OCI-M1 (cell line): ENCODE measurements around the gene ZNF276.
"Not testable (repeated sequence)": the region's sequence is repeated elsewhere in the genome, so short reads cannot be mapped to it uniquely, and the experiment has no call there.

Source experiments
- DNase-seq: peaks from one replicate; lab custom pipeline; 2025; lab: John Stamatoyannopoulos, UW

The ZNF276 gene

DNA sequence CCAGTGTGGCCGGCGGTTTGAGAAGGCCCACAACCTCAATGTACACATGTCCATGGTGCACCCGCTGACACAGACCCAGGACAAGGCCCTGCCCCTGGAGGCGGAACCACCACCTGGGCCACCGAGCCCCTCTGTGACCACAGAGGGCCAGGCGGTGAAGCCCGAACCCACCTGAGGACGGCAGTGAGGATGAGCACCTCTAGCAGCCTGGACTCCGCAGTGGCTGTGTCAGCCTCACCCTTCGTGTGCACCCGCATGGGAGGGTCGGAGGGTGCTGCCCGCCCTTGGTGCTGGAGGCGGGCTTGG is 16.7 kb downstream of the ZNF276 start:
- DNase-seq = no peak

DNA sequence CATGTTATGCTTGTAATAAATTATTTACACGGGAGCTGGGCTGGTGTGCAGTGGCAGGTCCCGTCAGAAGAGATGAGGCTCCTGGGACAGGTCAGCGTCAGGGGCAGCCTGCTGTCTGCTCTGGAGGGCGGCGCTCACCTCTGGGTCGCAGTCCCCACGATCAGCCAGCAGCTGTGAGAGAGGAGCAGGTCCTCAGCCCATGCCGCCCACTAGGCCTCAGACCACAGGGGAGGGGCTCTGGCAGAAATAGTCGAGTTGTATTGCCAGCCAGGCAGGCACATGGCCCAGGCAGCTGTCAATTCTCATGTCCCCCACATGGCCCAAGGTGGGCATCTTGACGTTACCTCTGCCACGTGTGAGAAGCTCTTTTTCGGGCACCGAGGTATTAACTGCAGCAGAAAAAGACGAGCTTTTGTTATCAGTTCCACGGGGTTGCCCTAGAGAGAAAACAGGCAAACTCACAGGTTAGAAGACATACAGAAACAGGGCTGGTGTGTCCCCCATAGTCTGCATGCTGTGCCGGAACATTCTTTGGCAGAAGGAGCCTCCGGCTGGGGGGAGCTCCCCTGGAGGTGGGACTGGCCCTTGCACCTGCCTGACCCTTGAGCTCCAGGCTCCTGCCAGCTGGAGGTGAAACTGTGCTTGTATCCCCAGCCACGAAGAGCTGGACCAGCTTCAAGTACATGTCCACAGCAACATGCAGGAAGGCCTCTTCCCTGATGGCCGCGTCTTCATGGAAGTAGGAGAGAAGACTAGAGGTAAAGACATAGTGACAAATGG is 17.4 kb downstream of the ZNF276 start:
- DNase-seq = no peak

DNA sequence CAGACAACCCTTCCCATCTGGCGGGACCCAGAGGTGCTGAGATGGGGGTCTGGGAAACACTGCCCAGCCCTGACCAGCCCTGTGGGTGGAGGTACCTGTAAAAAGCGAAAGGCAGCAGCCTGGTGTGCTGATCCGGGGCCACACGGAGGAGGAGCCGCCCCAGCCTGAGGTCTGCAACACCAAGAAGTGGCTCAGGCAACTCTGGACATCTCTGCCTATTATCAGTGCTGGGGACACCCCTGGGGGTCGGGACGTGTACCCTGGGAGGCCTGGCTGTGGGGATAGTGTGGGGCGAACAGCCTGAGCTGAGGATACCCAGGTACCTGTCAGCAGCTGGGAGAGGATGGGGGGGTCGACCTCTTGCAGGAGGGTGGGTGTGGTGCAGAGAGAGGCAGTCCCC is 18.0 kb downstream of the ZNF276 start:
- DNase-seq = no peak

DNA sequence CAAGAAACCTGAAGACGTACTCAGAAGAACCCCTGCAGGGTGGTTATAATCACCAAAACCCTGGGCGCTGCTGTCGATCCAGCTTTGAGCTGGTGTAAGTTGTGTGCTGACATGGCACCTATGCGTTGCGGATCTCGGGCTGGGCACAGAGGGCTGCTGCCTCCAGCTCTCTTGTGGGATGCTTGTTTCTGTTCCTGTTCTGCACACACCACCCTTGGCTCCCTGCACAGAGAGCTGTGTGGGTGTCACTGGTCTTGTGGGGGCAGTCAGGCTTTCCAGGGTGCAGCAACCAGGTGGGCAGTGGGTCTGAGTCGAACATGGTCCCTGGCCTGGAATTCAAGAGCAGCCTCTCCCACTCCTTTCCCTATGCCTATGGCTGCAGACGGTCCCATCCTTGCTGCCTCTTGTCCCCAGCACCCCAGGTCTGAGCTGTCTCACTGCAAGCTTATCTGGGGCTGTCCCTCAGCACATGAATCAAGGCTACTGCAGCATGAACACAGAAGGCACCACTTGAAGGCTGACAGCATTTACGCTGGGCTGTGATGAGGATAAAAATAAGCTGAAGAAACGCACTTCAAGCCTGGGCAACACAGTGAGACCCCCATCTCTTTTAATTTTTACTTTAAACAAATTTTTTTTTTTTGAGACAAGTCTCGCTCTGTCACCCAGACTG is 20.1 kb downstream of the ZNF276 start:
- no peak for DNase-seq

DNA sequence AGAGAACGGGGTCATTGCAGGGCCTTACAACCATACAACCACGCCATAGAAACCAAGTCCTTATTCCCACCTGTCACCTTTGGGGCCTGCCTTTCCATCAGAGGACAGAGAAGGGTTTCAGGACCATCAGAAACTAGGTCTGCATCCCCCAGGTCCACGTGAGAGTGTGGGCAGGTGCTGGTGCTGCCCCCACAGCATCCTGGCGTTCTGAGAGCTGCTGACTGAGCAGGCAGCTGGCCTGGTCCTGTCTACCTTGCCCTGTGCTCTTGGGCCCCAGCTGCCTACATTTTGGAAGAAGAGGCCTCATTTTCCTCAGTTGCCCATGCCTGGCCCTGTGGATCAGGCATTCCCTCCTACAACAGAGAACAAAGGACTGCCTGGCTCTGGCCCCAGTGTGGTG is 21.6 kb downstream of the ZNF276 start:
- no peak for DNase-seq

DNA sequence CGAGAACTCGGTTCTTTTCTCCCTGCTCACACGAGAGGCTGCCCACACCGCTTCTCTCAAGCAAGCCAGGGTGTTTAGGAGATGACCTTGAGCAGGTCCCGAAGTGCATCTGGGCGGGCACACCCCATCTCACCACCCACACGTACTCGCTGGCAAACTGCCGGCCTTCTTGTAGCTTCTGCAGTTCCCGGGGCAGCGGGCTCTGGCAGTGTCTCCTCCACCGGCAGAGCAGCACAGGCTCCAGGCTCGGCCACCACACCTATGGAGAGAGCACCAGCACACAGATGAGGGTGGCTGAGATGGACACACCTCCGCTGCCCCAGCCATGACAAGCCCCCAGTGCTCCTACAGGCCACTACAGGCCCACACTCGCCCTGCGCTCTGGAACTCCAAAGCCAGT is 23.5 kb downstream of the ZNF276 start:
- DNase-seq = no peak

DNA sequence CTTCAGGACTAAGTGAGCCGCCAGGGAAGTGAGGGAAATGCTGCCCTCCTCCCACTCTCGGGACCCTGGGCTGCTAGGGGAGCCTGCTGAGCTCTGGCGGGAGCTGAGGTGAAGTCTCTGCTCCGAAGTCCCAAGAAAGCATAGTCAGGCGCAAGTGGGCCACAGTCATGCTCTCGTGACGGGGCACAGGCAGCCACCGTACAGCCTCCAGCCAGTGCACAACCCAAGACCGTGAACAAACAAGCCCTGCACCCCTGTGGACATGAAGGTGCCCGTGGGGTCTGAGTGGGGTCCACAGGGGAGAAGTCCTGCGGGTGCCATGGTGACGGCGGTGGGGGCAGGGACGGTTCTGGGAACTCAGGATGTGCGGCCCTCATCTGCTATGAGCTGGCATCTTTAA is 24.7 kb downstream of the ZNF276 start:
- no peak for DNase-seq

DNA sequence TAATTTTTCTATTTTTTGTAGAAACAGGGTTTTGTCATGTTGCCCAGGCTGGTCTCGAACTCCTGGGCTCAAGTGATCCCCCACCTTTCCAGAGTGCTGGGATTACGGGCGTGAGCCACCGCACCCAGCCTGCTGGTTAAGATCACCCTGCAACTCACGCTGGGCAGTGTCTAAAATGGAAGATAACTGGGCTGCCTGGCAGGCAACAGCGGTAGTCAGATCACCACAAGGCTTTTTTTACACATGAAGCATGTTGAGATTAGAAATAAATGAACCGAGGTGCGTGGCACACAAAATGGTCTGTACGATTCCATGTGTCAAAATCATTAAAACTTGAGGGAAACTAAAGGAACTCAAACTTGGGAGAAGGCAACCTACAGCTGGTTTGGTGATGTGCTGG is 26.7 kb downstream of the ZNF276 start:
- DNase-seq = no peak

DNA sequence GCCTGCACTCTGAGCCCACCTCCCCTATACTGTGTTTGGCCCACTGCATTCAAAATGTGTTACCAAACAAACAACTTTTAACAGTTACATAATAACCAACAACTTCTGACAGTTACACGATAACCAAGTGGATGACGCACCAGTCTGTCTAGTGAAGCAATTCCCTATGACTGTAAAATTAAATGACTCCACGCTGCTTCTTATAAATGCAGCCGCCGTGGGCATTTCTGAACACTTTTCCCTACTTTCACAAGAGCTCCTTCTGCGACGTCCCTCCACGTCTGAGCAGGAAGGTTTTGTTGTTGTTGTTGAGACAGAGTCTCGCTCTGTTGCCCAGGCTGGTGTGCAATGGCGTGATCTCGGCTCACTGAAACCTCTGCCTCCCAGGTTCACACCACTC is 27.6 kb downstream of the ZNF276 start:
- no peak for DNase-seq

DNA sequence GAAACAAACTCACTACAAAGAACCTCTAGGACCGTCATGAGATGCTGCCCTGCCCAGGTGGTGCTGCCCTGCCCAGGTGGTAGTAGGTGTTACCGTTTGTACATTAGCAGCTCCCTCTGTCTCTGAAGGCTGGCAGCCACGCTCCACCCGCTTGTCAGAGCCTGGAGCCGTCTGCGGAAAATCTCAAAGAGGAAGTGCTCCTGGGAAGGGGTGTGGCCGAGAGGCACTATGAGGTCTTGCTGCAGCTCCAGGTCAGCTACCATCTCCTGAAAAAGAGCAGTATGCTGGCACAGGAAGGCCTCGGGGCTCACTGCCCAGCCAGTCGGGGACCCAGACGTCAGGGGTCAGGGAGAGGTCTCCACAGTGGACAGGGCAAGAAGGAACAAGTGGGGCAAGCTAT is 28.3 kb downstream of the ZNF276 start:
- no peak for DNase-seq

DNA sequence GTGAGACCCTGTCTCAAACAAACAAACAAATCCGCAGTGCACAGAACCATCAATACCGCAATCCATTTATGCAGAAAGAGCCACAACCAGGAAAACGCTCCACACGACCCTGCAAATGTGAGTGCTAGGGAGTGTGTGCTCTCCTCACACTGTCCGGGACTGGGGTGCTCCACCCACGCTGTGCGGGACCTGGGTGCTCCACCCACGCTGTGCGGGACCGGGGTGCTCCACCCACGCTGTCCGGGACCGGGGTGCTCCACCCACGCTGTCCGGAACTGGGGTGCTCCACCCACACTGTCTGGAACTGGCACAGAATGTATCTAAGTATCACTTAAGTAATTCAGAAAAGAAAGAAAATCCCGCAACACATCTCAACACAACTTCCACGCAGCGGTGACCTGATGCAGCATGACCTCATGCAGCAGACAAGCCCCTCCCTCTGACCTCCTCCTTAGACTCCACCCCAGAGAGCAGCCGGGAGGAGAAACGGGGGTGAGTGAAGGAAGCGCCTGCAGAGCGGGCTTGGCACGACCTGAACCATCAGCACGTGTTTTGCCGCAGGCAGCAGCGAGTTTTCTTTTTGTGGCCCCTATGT is 38.5 kb downstream of the ZNF276 start:
- DNase-seq = no peak

DNA sequence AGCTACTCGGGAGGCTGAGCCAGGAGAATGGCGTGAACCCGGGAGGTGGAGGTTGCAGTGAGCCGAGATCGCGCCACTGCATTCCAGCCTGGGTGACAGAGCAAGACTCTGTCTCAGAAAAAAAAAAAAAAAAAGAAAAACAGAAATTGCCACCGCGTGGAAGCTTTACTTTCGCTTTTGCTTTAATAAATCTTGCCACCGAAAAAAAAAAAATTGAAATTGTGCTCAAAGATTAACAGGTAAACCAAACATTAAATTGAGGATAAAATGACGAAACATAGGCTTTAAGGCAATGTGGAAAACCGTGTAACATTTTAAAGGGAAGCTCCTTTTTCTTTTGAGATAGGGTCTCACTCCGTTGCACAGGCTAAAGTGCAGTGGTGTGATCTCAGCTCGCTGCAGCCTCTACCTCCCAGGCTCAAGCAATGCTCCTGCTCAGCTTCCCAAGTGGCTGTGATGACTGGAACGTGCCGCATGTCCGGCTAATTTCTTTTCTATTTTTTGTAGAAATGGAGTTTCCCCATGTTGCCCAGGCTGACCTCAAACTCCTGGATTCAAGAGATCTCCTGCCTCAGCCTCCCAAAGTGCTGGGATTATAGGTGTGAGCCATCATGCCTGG is 40.1 kb downstream of the ZNF276 start:
- DNase-seq = peak; percentile 27

DNA sequence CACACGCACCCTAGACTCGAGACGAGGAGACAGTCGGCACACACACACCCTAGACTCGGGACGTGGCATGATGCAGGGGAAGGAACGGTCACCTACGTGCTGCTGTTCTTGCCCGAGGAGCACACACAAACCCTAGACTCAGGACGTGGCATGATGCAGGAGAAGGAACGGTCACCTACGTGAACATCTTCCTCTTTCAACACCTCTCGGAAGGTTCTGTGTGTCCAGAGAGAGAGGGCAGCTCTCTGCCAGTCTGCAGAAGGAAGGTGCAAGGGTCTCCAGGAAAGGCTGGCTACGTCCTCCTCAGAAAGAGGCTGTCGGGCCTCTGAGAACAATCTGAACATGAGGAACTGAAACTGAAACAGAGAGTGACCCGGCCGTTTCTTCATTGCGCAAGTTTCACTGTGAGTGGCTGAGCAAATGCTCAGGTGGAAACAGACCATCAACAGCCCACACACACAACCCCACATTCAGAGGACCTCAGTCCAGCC is 43.4 kb downstream of the ZNF276 start:
- DNase-seq = peak; percentile 90

DNA sequence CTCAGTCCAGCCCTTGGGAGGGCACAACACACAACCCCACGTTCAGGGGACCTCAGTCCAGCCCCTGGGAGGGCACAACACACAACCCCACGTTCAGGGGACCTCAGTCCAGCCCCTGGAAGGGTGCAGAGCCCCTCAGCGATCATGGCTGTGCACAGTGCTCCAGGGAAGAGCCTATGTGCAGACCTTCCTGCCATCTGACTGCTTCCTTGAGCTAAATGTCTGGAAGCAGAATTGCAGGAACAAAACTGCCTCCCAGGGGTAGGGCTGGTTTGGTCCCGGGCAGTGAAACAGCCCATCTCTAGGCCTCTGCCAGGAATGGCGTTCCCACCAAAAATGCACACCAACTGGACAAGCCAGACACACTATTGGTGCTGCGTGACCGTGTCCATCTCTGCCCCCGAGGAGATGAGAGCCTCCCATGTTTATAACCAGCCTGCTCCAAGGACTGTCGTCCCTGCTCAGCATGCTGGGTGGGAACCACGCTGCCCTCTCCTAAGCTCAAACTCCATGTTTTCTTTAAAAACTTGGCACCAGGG is 44.0 kb downstream of the ZNF276 start:
- peak; percentile 42 for DNase-seq

DNA sequence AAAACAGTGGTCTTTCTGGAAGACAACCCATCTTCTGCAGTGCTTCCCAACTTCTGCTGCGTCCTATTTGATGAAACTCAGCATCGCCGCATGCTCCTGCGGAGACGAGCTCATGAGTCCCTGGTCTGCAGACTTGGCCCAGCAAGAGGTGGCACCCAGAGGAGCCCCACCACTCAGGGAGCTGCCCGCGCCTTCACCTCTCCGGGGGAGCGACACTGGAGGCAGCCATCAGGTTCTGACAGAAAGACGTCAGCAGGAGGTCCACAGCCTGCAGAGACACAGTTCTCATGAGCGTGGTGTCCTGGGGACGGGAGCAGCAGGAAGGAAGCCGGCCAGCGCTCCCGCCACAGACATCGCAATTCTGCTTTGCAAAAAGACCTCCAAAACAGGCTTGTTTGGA is 49.0 kb downstream of the ZNF276 start:
- DNase-seq = no peak

DNA sequence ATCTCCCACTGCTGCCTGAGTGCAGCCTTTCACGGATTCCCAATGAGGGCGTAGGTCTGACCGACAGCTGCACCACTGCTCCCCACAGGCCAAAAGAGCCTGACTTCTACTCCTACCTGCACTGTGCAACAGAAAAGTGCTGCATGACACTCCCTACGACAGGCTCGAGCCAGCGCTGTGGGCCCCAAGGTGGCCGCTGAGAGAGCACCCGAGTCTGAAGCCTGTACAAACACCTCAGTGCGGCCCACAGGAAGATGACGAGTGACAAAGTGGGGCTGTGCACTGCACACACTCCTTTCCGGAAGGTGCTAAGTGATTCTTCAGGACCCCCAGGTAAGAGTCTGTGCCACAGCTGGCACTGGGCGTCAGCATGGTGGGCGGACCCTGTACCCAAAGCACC is 53.9 kb downstream of the ZNF276 start:
- DNase-seq = no peak

DNA sequence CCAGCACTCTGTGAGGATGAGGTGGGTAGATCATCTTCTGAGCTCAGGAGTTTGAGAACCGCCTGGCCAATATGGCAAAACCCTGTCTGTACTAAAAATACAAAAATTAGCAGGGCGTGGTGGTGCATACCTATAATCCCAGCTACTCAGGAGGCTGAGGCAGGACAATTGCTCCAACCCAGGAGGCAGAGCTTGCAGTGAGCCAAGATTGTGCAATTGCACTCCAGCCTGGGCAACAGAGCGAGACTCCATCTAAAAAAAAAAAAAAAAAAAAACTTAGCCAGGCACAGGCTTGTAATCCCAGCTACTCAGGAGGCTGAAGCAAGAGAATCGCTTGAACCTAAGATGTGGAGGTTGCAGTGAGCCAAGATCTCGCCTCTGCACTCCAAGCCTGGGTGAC is 56.9 kb downstream of the ZNF276 start:
- DNase-seq = not testable (repeated sequence)

DNA sequence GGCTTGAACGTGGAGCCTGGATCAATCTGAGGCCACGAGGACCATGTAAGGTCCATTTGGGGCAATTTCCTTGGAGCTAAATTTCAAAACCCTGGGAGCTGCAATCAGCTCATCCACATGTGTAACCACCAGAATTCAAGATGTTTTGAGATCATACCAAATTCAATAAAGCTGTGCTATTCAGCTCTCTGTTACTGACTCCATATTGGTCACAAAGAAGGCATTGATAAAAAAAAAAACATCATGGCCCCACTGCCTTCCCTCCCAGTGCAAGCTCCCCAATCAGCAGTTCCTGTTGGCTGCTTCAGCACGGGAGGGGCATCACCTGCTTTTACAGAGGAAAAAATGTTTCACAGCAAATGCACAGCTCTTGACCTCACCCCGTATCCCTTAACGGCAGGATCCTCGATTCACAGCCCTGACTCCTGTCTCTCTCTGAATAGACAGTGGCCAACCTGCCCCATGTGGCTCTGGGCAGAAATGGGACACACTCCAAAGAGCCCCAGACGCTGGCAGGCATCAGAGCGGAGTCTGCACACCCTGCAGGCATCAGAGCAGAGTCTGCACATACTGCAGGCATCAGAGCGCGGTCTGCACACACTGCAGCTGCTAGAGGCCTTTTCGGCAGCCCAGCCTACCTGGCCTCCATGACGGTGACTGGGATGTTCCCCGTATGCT is 58.0 kb downstream of the ZNF276 start:
- no peak for DNase-seq

DNA sequence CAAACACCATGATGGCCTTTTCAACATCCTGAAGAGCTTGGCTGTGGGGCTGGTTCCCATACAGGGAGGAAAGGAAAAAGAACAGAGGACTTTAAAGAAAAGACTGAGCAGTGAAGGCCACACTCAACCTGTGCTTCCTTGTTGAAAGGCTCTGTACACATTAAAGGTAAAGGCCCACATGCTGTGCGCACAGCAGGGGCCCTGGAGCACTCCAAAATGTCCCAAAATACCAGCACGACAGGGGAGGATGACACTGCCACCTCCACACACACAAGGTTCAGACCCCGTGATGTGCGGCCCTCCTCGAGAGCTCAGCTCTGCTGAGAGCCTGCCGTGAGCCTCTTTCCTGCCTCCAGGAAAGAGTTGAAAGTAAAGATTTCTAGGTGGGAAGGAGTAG is 58.6 kb downstream of the ZNF276 start:
- no peak for DNase-seq

DNA sequence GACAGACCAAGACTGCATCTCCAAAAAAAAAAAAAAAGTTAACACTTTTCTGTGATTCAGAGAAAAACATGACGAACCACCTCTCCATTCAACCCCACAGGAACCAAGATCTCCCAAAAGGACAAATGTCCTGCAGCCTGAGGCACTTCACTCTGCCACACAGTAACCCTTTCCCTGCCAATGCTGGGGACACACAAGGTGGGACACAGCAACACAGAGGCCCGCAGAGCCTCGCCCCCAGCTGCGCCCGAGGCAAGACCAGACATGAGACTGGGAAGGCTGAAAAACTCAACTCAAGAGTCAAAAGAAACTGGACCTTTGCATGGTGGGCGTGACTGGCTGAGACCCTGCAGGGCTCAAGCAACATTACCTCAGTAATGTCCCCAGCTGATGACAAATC is 61.2 kb downstream of the ZNF276 start:
- no peak for DNase-seq

DNA sequence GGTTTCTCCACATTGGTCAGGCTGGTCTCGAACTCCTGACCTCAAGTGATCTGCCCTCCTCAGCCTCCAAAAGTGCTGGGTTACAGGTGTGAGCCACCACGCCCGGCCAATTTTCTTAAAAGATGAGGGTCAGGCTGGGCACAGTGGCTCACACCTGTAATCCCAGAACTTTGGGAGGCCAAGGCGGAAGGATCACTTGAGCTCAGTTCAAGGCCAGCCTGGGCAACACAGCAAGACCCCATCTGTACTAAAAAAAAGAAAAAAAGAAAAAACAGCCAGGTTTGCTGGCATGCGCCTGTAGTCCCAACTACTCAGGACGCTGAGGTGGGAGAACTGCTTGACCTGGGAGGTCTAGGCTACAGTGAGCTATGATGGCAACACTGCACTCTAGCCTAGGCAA is 62.6 kb downstream of the ZNF276 start:
- DNase-seq = not testable (repeated sequence)

DNA sequence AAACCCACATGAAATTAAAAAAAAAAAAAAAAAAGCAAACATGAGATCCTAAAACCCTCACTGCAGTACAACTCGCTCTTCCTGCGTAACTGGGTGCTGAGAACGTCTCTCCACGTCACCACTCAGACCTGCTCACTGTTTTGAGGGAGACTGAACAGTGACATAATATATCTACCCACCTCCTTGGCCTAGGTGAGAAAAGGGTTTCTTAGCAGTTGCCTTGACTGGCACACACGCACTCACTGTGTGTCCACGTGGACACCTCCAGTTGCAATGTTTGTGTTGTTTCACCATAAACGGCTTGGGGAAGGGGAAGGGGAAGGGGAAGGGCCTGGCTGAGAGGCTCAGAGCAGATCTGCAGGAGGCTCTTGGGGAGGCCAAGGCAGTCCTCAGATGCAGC is 63.1 kb downstream of the ZNF276 start:
- no peak for DNase-seq
